Prostate gland (tissue), 2 donors: ENCODE measurements around the gene UST.
"Not testable (repeated sequence)": the region's sequence is repeated elsewhere in the genome, so short reads cannot be mapped to it uniquely, and the experiment has no call there.

Experiments
- CTCF ChIP-seq, 4 experiments: fragments of 200-600 bp in 2 of 4; fragments of 450-650 bp in 2 of 4; sonication (generic) in 2 of 4; IDR thresholded peaks; 1 replicate in 3 of 4; 2 replicates in 1 of 4; pipeline ENCODE4 v1.5.1; 2016 to 2019; ENCODE audit warnings: antibody characterized with exemption in 4 of 4, mild to moderate bottlenecking in 2 of 4, moderate library complexity in 2 of 4
- POLR2A ChIP-seq: fragments of 450-650 bp; IDR thresholded peaks from one replicate; pipeline ENCODE4 v1.6.1; 2016; ENCODE audit warnings: antibody characterized with exemption, mild to moderate bottlenecking

- not testable (repeated sequence) for TF ChIP-seq POLR2A; CTCF (IDR thresholded peaks at IDR 0.05)
Observed at GRCh38 chr6:148864132-148864531, 117.3 kb downstream of the UST start.
